A549 (cell line): Measurements from ENCODE around the gene CDH26. TPM values are rescaled to one million over a fixed set of nuclear protein-coding genes. Genes with fewer than 3 reads are reported as not detected.

Experiments used
- ATAC-seq, 2 experiments: fragments of 200-7000 bp in 1 of 2; fragments of >200 bp in 1 of 2; cut with Nextera tagmentation in 1 of 2; cut with Tn5 transposase in 1 of 2; 3 replicates each; pipeline versions ENCODE4 v1.8.0 to v1.9.1; 2018 to 2020; ENCODE audit warnings: mild to moderate bottlenecking in 1 of 2, moderate library complexity in 1 of 2
- CTCF ChIA-PET: fragments of 300-600 bp; sonication (Branson Sonifier 250); formaldehyde crosslinking; extraction: SDS; loops from one replicate; lab custom pipeline; 2021; ENCODE audit warnings: antibody characterized with exemption, inconsistent platforms; lab: Yijun Ruan, JAX
- POLR2A ChIA-PET: fragments of 350-600 bp; formaldehyde crosslinking; extraction: SDS; loops from one replicate; lab custom pipeline; 2021; ENCODE audit warnings: antibody characterized with exemption, inconsistent platforms; lab: Yijun Ruan, JAX
- DNase-seq, 2 experiments: peaks; one replicate each; pipeline versions ENCODE4 v3.0.0 to v3.0.0-alpha.2; 2011 to 2016; ENCODE audit warnings: low read depth in 1 of 2, low spot score in 1 of 2
- FAIRE-seq: peaks from 2 replicates; lab custom pipeline; 2011; peaks lifted over from hg19 to GRCh38; lab: Jason Lieb, UNC
- H3K27ac ChIP-seq, 2 experiments: fragments of >200 bp; sonication (Bioruptor Twin); formaldehyde crosslinking; 3 replicates each; pipeline ENCODE4 v1.5.1; 2016 to 2017
- H3K4me1 ChIP-seq: fragments of >200 bp; sonication (Bioruptor Twin); formaldehyde crosslinking; 3 replicates; pipeline ENCODE4 v1.6.1; 2016
- H3K4me2 ChIP-seq: fragments of >200 bp; sonication (Bioruptor Twin); formaldehyde crosslinking; 3 replicates; pipeline ENCODE4 v1.6.1; 2016
- H3K4me3 ChIP-seq: fragments of >200 bp; sonication (Bioruptor Twin); formaldehyde crosslinking; 3 replicates; pipeline ENCODE4 v1.5.1; 2016
- H3K9me3 ChIP-seq: fragments of >200 bp; sonication (Bioruptor Twin); formaldehyde crosslinking; 3 replicates; pipeline ENCODE4 v1.6.1; 2016
- ATOH8 ChIP-seq: fragments of 250-450 bp; sonication (Bioruptor Pico); IDR thresholded peaks from 2 replicates; pipeline ENCODE4 v1.5.0; 2020; ENCODE audit warnings: low read depth, mild to moderate bottlenecking, moderate library complexity
- CBX8 ChIP-seq: fragments of 200-600 bp; sonication (generic); IDR thresholded peaks from 2 replicates; pipeline ENCODE4 v1.6.1; 2016
- CHD4 ChIP-seq: fragments of 200-600 bp; sonication (generic); IDR thresholded peaks from 2 replicates; pipeline ENCODE4 v1.6.1; 2016; ENCODE audit warnings: antibody characterized with exemption, mild to moderate bottlenecking, borderline replicate concordance
- FOSB ChIP-seq: fragments of 250-450 bp; sonication (Bioruptor Pico); IDR thresholded peaks from 2 replicates; pipeline ENCODE4 v1.5.0; 2020; ENCODE audit warnings: mild to moderate bottlenecking, moderate library complexity
- GATA3 ChIP-seq: IDR thresholded peaks from 2 replicates; pipeline ENCODE4 v1.6.1; 2012; ENCODE audit warnings: borderline replicate concordance
- HEYL ChIP-seq: fragments of 250-450 bp; sonication (Bioruptor Pico); IDR thresholded peaks from 2 replicates; pipeline ENCODE4 v1.8.0; 2021; ENCODE audit warnings: mild to moderate bottlenecking, moderate library complexity
- KDM1A ChIP-seq: fragments of 200-600 bp; sonication (generic); IDR thresholded peaks from 2 replicates; pipeline ENCODE4 v1.6.1; 2016; ENCODE audit warnings: low read depth, mild to moderate bottlenecking
- KDM5A ChIP-seq: fragments of 200-600 bp; sonication (generic); IDR thresholded peaks from 2 replicates; pipeline ENCODE4 v1.6.1; 2016; ENCODE audit warnings: antibody characterized with exemption, mild to moderate bottlenecking
- MAZ ChIP-seq: fragments of 150-350 bp; IDR thresholded peaks from 2 replicates; pipeline ENCODE4 v1.6.1; 2014; ENCODE audit warnings: antibody characterized with exemption, low read depth, low read length, borderline replicate concordance
- NFE2L2 ChIP-seq: fragments of 150-350 bp; conservative IDR thresholded peaks from 2 replicates; pipeline ENCODE4 v1.6.1; 2014; ENCODE audit warnings: low read length
- RCOR1 ChIP-seq: fragments of 150-350 bp; IDR thresholded peaks from 2 replicates; pipeline ENCODE4 v1.6.1; 2014; ENCODE audit warnings: antibody characterized with exemption, low read length, low read depth
- REST ChIP-seq: fragments of 200-600 bp; sonication (generic); IDR thresholded peaks from 2 replicates; pipeline ENCODE4 v1.6.1; 2016; ENCODE audit warnings: antibody characterized with exemption, mild to moderate bottlenecking, moderate library complexity
- SMC3 ChIP-seq: fragments of >200 bp; sonication (Bioruptor Twin); formaldehyde crosslinking; IDR thresholded peaks from 3 replicates; pipeline ENCODE4 v1.6.1; 2018; ENCODE audit warnings: inconsistent platforms
- ZFP36 ChIP-seq: fragments of 450-650 bp; IDR thresholded peaks from 2 replicates; pipeline ENCODE4 v1.6.1; 2014; ENCODE audit warnings: borderline replicate concordance; ENCODE audit not compliant: partially characterized antibody
- ZNF302 ChIP-seq: fragments of 250-450 bp; sonication (Bioruptor Pico); IDR thresholded peaks from 2 replicates; pipeline ENCODE4 v1.9.0; 2021; ENCODE audit warnings: inconsistent platforms, mild to moderate bottlenecking, moderate library complexity
- WGBS: methylation state at CpG from one replicate; pipeline ENCODE4 v1.1.6; 2017; ENCODE audit errors: missing lambda C conversion rate; 5-methylcytosine and 5-hydroxymethylcytosine counted together
- polyA plus RNA-seq, 4 experiments: library from polyadenylated mRNA; depleted of rRNA in 3 of 4; stranded (reverse); fragments of >200 nt; fragmentation: RNase III in 1 of 4; extraction: RNeasy Plus Mini Kit Qiagen cat#74134 plus additional on column Dnase treatment in 1 of 4; gene quantifications; 2 replicates in 3 of 4; 3 replicates in 1 of 4; pipeline ENCODE4 v1.2.3, GENCODE V29; 2011 to 2017

Gene CDH26
- polyA plus RNA-seq, 2 of the 4 experiments (the other 2 are of a cell fraction): 0.27 to 0.57 TPM

GRCh38 chr20:60020251-60020650 is 62.0 kb downstream of the CDH26 start:
- 71% methylated on average over 3 of the region's 5 CpGs for WGBS
- no peak overlapping the region for H3K4me2 ChIP-seq
- peaks cover 13% of the 10 kb centered on the region; the same call in 2 of the 3 replicates for H3K9me3 ChIP-seq
- no peak overlapping the region for H3K27ac ChIP-seq
- no peak for DNase-seq
- no peak for TF ChIP-seq HEYL
- TF ChIP-seq, all 56 proteins: peak for 0
- CTCF ChIA-PET: interaction anchor here (0.9 to 1.2 kb wide), 3 partner anchors 8 to 191 kb away, joined by 3 read pairs; no protein-coding TSS in a partner anchor
- Histone ChIP-seq H3K4me3 (no peak overlapping the region), H3K4me1 (no peaks in the 10 kb centered on the region)
- ATAC-seq: no peak
- FAIRE-seq: no peak
- POLR2A ChIA-PET: no interaction called here

- H3K4me1 ChIP-seq: no peaks in the 10 kb centered on the region
- TF ChIP-seq REST (no peak), CBX8 (no peak)
- 7% methylated on average over 1 of the region's 1 CpG for WGBS
- POLR2A ChIA-PET: no interaction called here
- H3K9me3 ChIP-seq: peaks cover 6% of the 10 kb centered on the region; the same call in 1 of the 3 replicates
- no peak for FAIRE-seq
- no peak for DNase-seq
- no peak overlapping the region for H3K27ac ChIP-seq
- no peak overlapping the region for H3K4me2 ChIP-seq
- ATAC-seq: no peak
- CTCF ChIA-PET: interaction anchor here (0.9 to 1.5 kb wide), 5 partner anchors 9 to 190 kb away, joined by 3 to 4 read pairs (median 3); no protein-coding TSS in a partner anchor
- no peak overlapping the region for H3K4me3 ChIP-seq
Observed at GRCh38 chr20:60021104-60021503, 62.9 kb downstream of the CDH26 start.

GRCh38 chr20:60022849-60023248 is 64.6 kb downstream of the CDH26 start:
- Histone ChIP-seq H3K4me1 (no peaks in the 10 kb centered on the region), H3K9me3 (peaks cover 3% of the 10 kb centered on the region; the same call in 1 of the 3 replicates), H3K27ac (no peak overlapping the region), H3K4me3 (no peak overlapping the region)
- ChIA-PET POLR2A (no interaction called here), CTCF (interaction anchor here (1.2 to 1.8 kb wide), 2 partner anchors 35 to 47 kb away, joined by 3 to 8 read pairs; no protein-coding TSS in a partner anchor)
- no peak for FAIRE-seq
- DNase-seq: no peak
- TF ChIP-seq ATOH8: no peak
- TF ChIP-seq, all 56 proteins: peak for 0
- no peak overlapping the region for H3K4me2 ChIP-seq
- ATAC-seq: no peak
- 22% methylated on average over 1 of the region's 1 CpG for WGBS

- POLR2A ChIA-PET: no interaction called here
- TF ChIP-seq RCOR1: no peak
- TF ChIP-seq FOSB: no peak
- TF ChIP-seq CBX8: no peak
- no peak for TF ChIP-seq CHD4
- TF ChIP-seq GATA3: no peak
- TF ChIP-seq SMC3: no peak
- no peak for TF ChIP-seq ZNF302 (CRISPR knock-in tag)
- no peak for TF ChIP-seq KDM5A
- TF ChIP-seq, all 56 proteins: peak for 0
- WGBS: 27% methylated on average over 3 of the region's 3 CpGs
- FAIRE-seq (no peak), ATAC-seq (no peak), DNase-seq (no peak)
- no peak overlapping the region for H3K4me3 ChIP-seq
- no peak overlapping the region for H3K4me2 ChIP-seq
- H3K4me1 ChIP-seq: no peaks in the 10 kb centered on the region
- no peak overlapping the region for H3K27ac ChIP-seq
- no peaks in the 10 kb centered on the region for H3K9me3 ChIP-seq
- CTCF ChIA-PET: interaction anchor here (1.1 kb wide), 1 partner anchor 16 kb away, joined by 3 read pairs; no protein-coding TSS in a partner anchor
Observed at GRCh38 chr20:60024245-60024644, 66.0 kb downstream of the CDH26 start.

- Histone ChIP-seq H3K4me1 (no peaks in the 10 kb centered on the region), H3K4me2 (no peak overlapping the region), H3K4me3 (no peak overlapping the region), H3K9me3 (no peaks in the 10 kb centered on the region), H3K27ac (no peak overlapping the region)
- ChIA-PET CTCF (interaction anchor here (1.1 kb wide), 1 partner anchor 17 kb away, joined by 3 read pairs; no protein-coding TSS in a partner anchor), POLR2A (no interaction called here)
- no peak for FAIRE-seq
- no peak for ATAC-seq
- WGBS: 36% methylated on average over 5 of the region's 5 CpGs
- TF ChIP-seq MAZ (no peak), NFE2L2 (no peak), ZFP36 (no peak), KDM1A (no peak)
- DNase-seq: no peak
Observed at GRCh38 chr20:60024801-60025200, 66.6 kb downstream of the CDH26 start.
